K562 (cell line): ENCODE measurements around the gene C11orf52. TPM values are rescaled to one million over a fixed set of nuclear protein-coding genes. Genes with fewer than 3 reads are reported as not detected.

Experiments used
- ATAC-seq: fragments of 200-7000 bp; cut with Tn5 transposase; 3 replicates; pipeline ENCODE4 v1.9.1; 2020; ENCODE audit warnings: moderate library complexity
- BruUV-seq: library from RNA; stranded (reverse); fragments of 400-500 nt; replicated peaks from 2 replicates; lab custom pipeline; 2021; lab: Mats Ljungman, UMichigan
- CTCF ChIA-PET: fragments of 300-600 bp; formaldehyde crosslinking; extraction: SDS; loops from one replicate; lab custom pipeline; 2021; ENCODE audit warnings: low intra/inter-chr PET ratio; lab: Yijun Ruan, JAX
- POLR2A ChIA-PET: fragments of 300-600, 350-650 bp; sonication (Branson Sonifier 250); formaldehyde crosslinking; extraction: SDS; loops from one replicate; lab custom pipeline; 2021; ENCODE audit warnings: antibody characterized with exemption, inconsistent platforms; lab: Yijun Ruan, JAX
- DNase-seq, 4 experiments: peaks; one replicate each; pipeline versions ENCODE4 v3.0.0 to v3.0.0-alpha.2; 2011 to 2018; ENCODE audit warnings: low spot score in 3 of 4, mixed read lengths in 3 of 4; ENCODE audit errors: extremely low read depth in 1 of 4
- FAIRE-seq: peaks from 2 replicates; lab custom pipeline; 2011; peaks lifted over from hg19 to GRCh38; lab: Jason Lieb, UNC
- H2AFZ ChIP-seq: 2 replicates; pipeline ENCODE4 v1.6.0; 2011; ENCODE audit warnings: low read depth, low read length, control low read depth, inconsistent platforms
- H3K27ac ChIP-seq: fragments of 200-600 bp; 3 replicates; pipeline ENCODE4 v1.8.0; 2011; ENCODE audit warnings: low read depth, mild to moderate bottlenecking, control low read depth, inconsistent platforms, low read length, moderate library complexity, mixed read lengths; ENCODE audit errors: extremely low read depth
- H3K27me3 ChIP-seq, 2 experiments: fragments of 300-600 bp in 1 of 2; 2 replicates in 1 of 2; 3 replicates in 1 of 2; pipeline versions ENCODE4 v1.6.0 to v1.8.0; 2011; ENCODE audit warnings: inconsistent platforms in 2 of 2, low read length in 2 of 2, mild to moderate bottlenecking in 1 of 2, mixed read lengths in 1 of 2, moderate library complexity in 1 of 2; ENCODE audit not compliant: control insufficient read depth in 2 of 2, insufficient read depth in 2 of 2
- H3K36me3 ChIP-seq: fragments of 300-600 bp; 3 replicates; pipeline ENCODE4 v1.8.0; 2011; ENCODE audit warnings: mild to moderate bottlenecking, low read length, inconsistent platforms; ENCODE audit not compliant: control insufficient read depth, insufficient read depth
- H3K4me1 ChIP-seq, 2 experiments: fragments of 200-600 bp in 1 of 2; replicated peaks in 1 of 2; 2 replicates in 1 of 2; 3 replicates in 1 of 2; pipeline versions ENCODE4 v1.5.1 to v1.8.0; 2011; ENCODE audit warnings: inconsistent platforms in 2 of 2, low read length in 2 of 2, mild to moderate bottlenecking in 1 of 2, mixed read lengths in 1 of 2, moderate library complexity in 1 of 2; ENCODE audit not compliant: control insufficient read depth in 2 of 2, insufficient read depth in 2 of 2
- H3K4me2 ChIP-seq: 2 replicates; pipeline ENCODE4 v1.6.1; 2011; ENCODE audit warnings: low read length, control low read depth, inconsistent platforms, mixed read lengths; ENCODE audit not compliant: insufficient read depth
- H3K4me3 ChIP-seq: fragments of 200-600 bp; sonication (generic), shearing (Covaris generic); 2 replicates; pipeline ENCODE4 v1.5.1; 2016; ENCODE audit warnings: control low read depth, inconsistent platforms
- H3K79me2 ChIP-seq: fragments of 200-600 bp; 3 replicates; pipeline ENCODE4 v1.8.0; 2011; ENCODE audit warnings: low read length, inconsistent platforms; ENCODE audit not compliant: control insufficient read depth, insufficient read depth
- H3K9ac ChIP-seq, 2 experiments: 2 replicates each; pipeline versions ENCODE4 v1.6.0 to v1.6.1; 2011; ENCODE audit warnings: low read depth in 2 of 2, low read length in 2 of 2, control low read depth in 1 of 2, inconsistent platforms in 1 of 2, mild to moderate bottlenecking in 1 of 2, mixed read lengths in 1 of 2; ENCODE audit not compliant: insufficient read depth in 1 of 2
- H3K9me1 ChIP-seq: one replicate; pipeline ENCODE4 v1.6.0; 2011; ENCODE audit warnings: inconsistent platforms, mild to moderate bottlenecking, low read length, moderate library complexity; ENCODE audit not compliant: control insufficient read depth, insufficient read depth
- H3K9me3 ChIP-seq: replicated peaks from 2 replicates; pipeline ENCODE4 v1.5.1; 2011; ENCODE audit warnings: low read depth, low read length, inconsistent platforms; ENCODE audit not compliant: control insufficient read depth, insufficient read depth
- H4K20me1 ChIP-seq: replicated peaks from 2 replicates; pipeline ENCODE4 v1.6.1; 2011; ENCODE audit warnings: low read length, inconsistent platforms, mixed read lengths; ENCODE audit not compliant: control insufficient read depth, insufficient read depth
- ATF2 ChIP-seq: sonication (generic); formaldehyde crosslinking; IDR thresholded peaks from 2 replicates; pipeline ENCODE4 v1.8.1; 2022; ENCODE audit warnings: missing genetic modification reagents
- HMG20B ChIP-seq: fragments of 250-450 bp; sonication (Bioruptor Pico); IDR thresholded peaks from 2 replicates; pipeline ENCODE4 v1.5.0; 2021; ENCODE audit warnings: mild to moderate bottlenecking
- HNRNPUL1 ChIP-seq: fragments of 200-400 bp; formaldehyde crosslinking; IDR thresholded peaks from 2 replicates; pipeline ENCODE4 v1.6.1; 2017; ENCODE audit warnings: low read length
- ID3 ChIP-seq, 2 experiments: fragments of 250-450 bp in 1 of 2; fragments of 450-650 bp in 1 of 2; sonication (Bioruptor Pico) in 1 of 2; IDR thresholded peaks; 2 replicates each; pipeline versions ENCODE4 v1.6.1 to v1.8.0; 2016 to 2021; ENCODE audit warnings: mild to moderate bottlenecking in 2 of 2, moderate library complexity in 2 of 2, missing compliant biosample characterization in 1 of 2, missing genetic modification characterization in 1 of 2
- ILF3 ChIP-seq: fragments of 450-650 bp; IDR thresholded peaks from 2 replicates; pipeline ENCODE4 v1.6.1; 2018; ENCODE audit warnings: antibody characterized with exemption, mild to moderate bottlenecking, moderate library complexity, borderline replicate concordance
- MAFG ChIP-seq: fragments of 450-650 bp; conservative IDR thresholded peaks from 2 replicates; pipeline ENCODE4 v1.6.1; 2016; ENCODE audit warnings: missing genetic modification characterization, missing compliant biosample characterization
- PTBP1 ChIP-seq: fragments of 200-400 bp; formaldehyde crosslinking; IDR thresholded peaks from 2 replicates; pipeline ENCODE4 v1.6.1; 2017; ENCODE audit warnings: low read depth, low read length
- SAP30 ChIP-seq: fragments of 200-600 bp; sonication (generic); IDR thresholded peaks from 2 replicates; pipeline ENCODE4 v1.6.1; 2012; ENCODE audit warnings: borderline replicate concordance, low read depth, mild to moderate bottlenecking, moderate library complexity, low read length, control low read depth, inconsistent platforms; ENCODE audit not compliant: insufficient read depth, poor library complexity, severe bottlenecking
- TAF9B ChIP-seq: fragments of 450-650 bp; IDR thresholded peaks from 2 replicates; pipeline ENCODE4 v1.6.1; 2018; ENCODE audit warnings: mild to moderate bottlenecking; ENCODE audit not compliant: partially characterized antibody
- USF1 ChIP-seq: sonication (generic); formaldehyde crosslinking; IDR thresholded peaks from 2 replicates; pipeline ENCODE4 v1.9.0; 2022; ENCODE audit warnings: mild to moderate bottlenecking, missing genetic modification reagents
- ZNF12 ChIP-seq: sonication (generic); formaldehyde crosslinking; IDR thresholded peaks from 2 replicates; pipeline ENCODE4 v1.4.0; 2020; ENCODE audit warnings: mild to moderate bottlenecking, missing genetic modification reagents
- ZNF224 ChIP-seq: sonication (generic); formaldehyde crosslinking; IDR thresholded peaks from 2 replicates; pipeline ENCODE4 v1.8.0; 2022; ENCODE audit warnings: mild to moderate bottlenecking, missing genetic modification reagents
- ZNF696 ChIP-seq: fragments of 250-450 bp; sonication (Bioruptor Pico); conservative IDR thresholded peaks from 2 replicates; pipeline ENCODE4 v1.4.0; 2020; ENCODE audit warnings: mild to moderate bottlenecking, moderate library complexity
- WGBS: fragments of 100-300 bp; shearing (Covaris generic); methylation state at CpG from one replicate; pipeline ENCODE4 v1.1.6; 2016; ENCODE audit warnings: low coverage, mixed read lengths; ENCODE audit not compliant: insufficient coverage; ENCODE audit errors: missing lambda C conversion rate; 5-methylcytosine and 5-hydroxymethylcytosine counted together
- in situ Hi-C: fragments of 300-500 bp; cut with MboI; formaldehyde crosslinking; loops from 4 replicates; pipeline ENCODE4 v1.15.0; 2018; ENCODE audit warnings: inconsistent platforms, mixed read lengths
- intact Hi-C: fragments of 100-400 bp; cut with micrococcal nuclease; formaldehyde crosslinking; loops from 2 replicates; pipeline ENCODE4 v1.14.2; 2022
- polyA plus RNA-seq, 8 experiments: library from polyadenylated mRNA; depleted of rRNA in 4 of 8; stranded (reverse) in 5 of 8; unstranded in 3 of 8; fragments of >200 nt; fragmentation: Nextera tagmentation in 2 of 8; fragmentation: Illumina TruSeq in 1 of 8; extraction: Ambion mirVana in 2 of 8; extraction: Trizol in 1 of 8; gene quantifications; 2 replicates each; pipeline versions ENCODE4 v1.2.1 to v1.2.3, GENCODE V29; 2011 to 2014; ENCODE audit warnings: inconsistent platforms in 1 of 8, missing spikeins in 1 of 8
- total RNA-seq, 7 experiments: library from RNA; depleted of rRNA in 6 of 7; stranded (reverse); fragments of >200 nt in 6 of 7; fragmentation: Illumina TruSeq in 2 of 7; extraction: Trizol in 2 of 7; gene quantifications; 2 replicates each; pipeline versions ENCODE4 v1.2.1 to v1.2.3, GENCODE V29; 2011 to 2021; ENCODE audit warnings: low replicate concordance in 1 of 7

Gene C11orf52
- total and polyA plus RNA-seq, 9 of the 15 experiments (the other 6 are each of a cell fraction or from before 2014, with no cell fraction given): 0.29 to 2.9 (median 1.0) TPM

- Histone ChIP-seq H3K9ac (no peak overlapping the region), H3K9me1 (peaks cover 3% of the 10 kb centered on the region), H3K4me1 (peaks cover 35 to 37% of the 10 kb centered on the region in 2 experiments; a peak in 4 of 5 replicates), H3K36me3 (no peaks in the 10 kb centered on the region), H3K79me2 (no peaks in the 10 kb centered on the region), H3K27me3 (no peaks in the 10 kb centered on the region), H3K4me3 (no peak overlapping the region), H4K20me1 (no peaks in the 10 kb centered on the region), H2AFZ (peak overlapping the region; percentile 80), H3K9me3 (peaks cover 5% of the 10 kb centered on the region; the same call in 1 of the 2 replicates), H3K4me2 (no peak overlapping the region), H3K27ac (no peak overlapping the region)
- no TSS peak for BruUV-seq
- in situ Hi-C loops: no loop called here
- no peak for TF ChIP-seq MAFG (tag)
- TF ChIP-seq ZNF224: no peak
- no peak for TF ChIP-seq PTBP1
- no peak for TF ChIP-seq SAP30
- TF ChIP-seq ZNF696: no peak
- no peak for TF ChIP-seq ILF3
- TF ChIP-seq TAF9B: no peak
- no peak for TF ChIP-seq ATF2 (CRISPR knock-in tag)
- TF ChIP-seq HNRNPUL1: no peak
- no peak for TF ChIP-seq ID3 (CRISPR knock-in tag; IDR thresholded peaks at IDR 0.05)
- no peak for TF ChIP-seq ID3 (tag; IDR thresholded peaks at IDR 0.05)
- TF ChIP-seq USF1 (CRISPR knock-in tag): no peak
- TF ChIP-seq ZNF12 (CRISPR knock-in tag): no peak
- no peak for TF ChIP-seq HMG20B (CRISPR knock-in tag)
- intact Hi-C loops: no loop called here
- DNase-seq (no peak), FAIRE-seq (no peak), ATAC-seq (no peak)
- ChIA-PET CTCF (no interaction called here), POLR2A (interaction anchor here (1.3 kb wide), 1 partner anchor 19 kb away, joined by 3 read pairs; no protein-coding TSS in a partner anchor)
- 71% methylated on average over 5 of the region's 5 CpGs for WGBS
These were observed 9.9 kb upstream of the C11orf52 start for GRCh38 chr11:111908639-111909305.
